K562 (cell line): ENCODE results near the gene DLL4. TPM values are rescaled to one million over a fixed set of nuclear protein-coding genes. Genes with fewer than 3 reads are reported as not detected.
A peak's percentile ranks its signal among the peaks of the same experiment; 100 is the strongest.

Source experiments
- ELK1 ChIP-seq: sonication (generic); formaldehyde crosslinking; IDR thresholded peaks from 2 replicates; pipeline ENCODE4 v1.8.1; 2022; ENCODE audit warnings: missing genetic modification reagents
- GMEB1 ChIP-seq: fragments of 250-450 bp; sonication (Bioruptor Pico); IDR thresholded peaks from 2 replicates; pipeline ENCODE4 v1.4.0; 2020; ENCODE audit warnings: mild to moderate bottlenecking
- GTF3C2 ChIP-seq: IDR thresholded peaks from 3 replicates; pipeline ENCODE4 v1.6.1; 2011; ENCODE audit warnings: borderline replicate concordance, mild to moderate bottlenecking, moderate library complexity; ENCODE audit not compliant: insufficient read length; ENCODE audit errors: extremely low read depth
- RREB1 ChIP-seq: fragments of 250-450 bp; sonication (Bioruptor Pico); IDR thresholded peaks from 2 replicates; pipeline ENCODE4 v1.4.0; 2020
- SMARCA5 ChIP-seq: fragments of 450-650 bp; IDR thresholded peaks from 2 replicates; pipeline ENCODE4 v1.6.1; 2016
- STAT5A ChIP-seq: IDR thresholded peaks from 2 replicates; pipeline ENCODE4 v1.6.1; 2012; ENCODE audit warnings: low read length, inconsistent platforms, borderline replicate concordance
- TCF3 ChIP-seq: sonication (generic); formaldehyde crosslinking; IDR thresholded peaks from 2 replicates; pipeline ENCODE4 v1.4.0; 2020; ENCODE audit warnings: mild to moderate bottlenecking, missing genetic modification reagents
- ZHX1 ChIP-seq: fragments of 150-350 bp; conservative IDR thresholded peaks from 2 replicates; pipeline ENCODE4 v1.6.1; 2014; ENCODE audit warnings: low read length
- ZNF263 ChIP-seq: sonication (generic); formaldehyde crosslinking; IDR thresholded peaks from 2 replicates; pipeline ENCODE4 v1.8.0; 2022; ENCODE audit warnings: mild to moderate bottlenecking, missing genetic modification reagents, borderline replicate concordance
- ZNF586 ChIP-seq: fragments of 450-650 bp; formaldehyde crosslinking; conservative IDR thresholded peaks from 2 replicates; pipeline ENCODE4 v1.4.0; 2020; ENCODE audit warnings: mild to moderate bottlenecking, moderate library complexity
- polyA plus RNA-seq, 8 experiments: library from polyadenylated mRNA; depleted of rRNA in 4 of 8; stranded (reverse) in 5 of 8; unstranded in 3 of 8; fragments of >200 nt; fragmentation: Nextera tagmentation in 2 of 8; fragmentation: Illumina TruSeq in 1 of 8; extraction: Ambion mirVana in 2 of 8; extraction: Trizol in 1 of 8; gene quantifications; 2 replicates each; pipeline versions ENCODE4 v1.2.1 to v1.2.3, GENCODE V29; 2011 to 2014; ENCODE audit warnings: inconsistent platforms in 1 of 8, missing spikeins in 1 of 8
- total RNA-seq, 7 experiments: library from RNA; depleted of rRNA in 6 of 7; stranded (reverse); fragments of >200 nt in 6 of 7; fragmentation: Illumina TruSeq in 2 of 7; extraction: Trizol in 2 of 7; gene quantifications; 2 replicates each; pipeline versions ENCODE4 v1.2.1 to v1.2.3, GENCODE V29; 2011 to 2021; ENCODE audit warnings: low replicate concordance in 1 of 7

The DLL4 gene
- total and polyA plus RNA-seq, 9 of the 15 experiments (the other 6 are each of a cell fraction or from before 2014, with no cell fraction given), result 0.04 to 1.1 (median 0.41) TPM; not detected in 1

GRCh38 chr15:40893733-40894680, 35.1 kb upstream of the DLL4 start, which contains the start of gene VPS18 (continued):
- TF ChIP-seq RREB1 (CRISPR knock-in tag) (no peak), GMEB1 (peak; percentile 92), ZHX1 (no peak), STAT5A (no peak), ELK1 (no peak), GTF3C2 (no peak), ZNF586 (CRISPR knock-in tag) (no peak), ZNF263 (CRISPR knock-in tag) (no peak), SMARCA5 (no peak), TCF3 (peak; percentile 8; the same call in 1 of the 2 replicates)
